NCI-H748 (cell line): ENCODE data around the gene SPAG9.

ENCODE experiments used
- DNase-seq: peaks from one replicate; lab custom pipeline; 2025; ENCODE audit not compliant: unreplicated experiment; lab: John Stamatoyannopoulos, UW

SPAG9 gene

GRCh38 chr17:50993544-50993943, 127.1 kb downstream of the SPAG9 start:
- DNase-seq = no peak

DNA sequence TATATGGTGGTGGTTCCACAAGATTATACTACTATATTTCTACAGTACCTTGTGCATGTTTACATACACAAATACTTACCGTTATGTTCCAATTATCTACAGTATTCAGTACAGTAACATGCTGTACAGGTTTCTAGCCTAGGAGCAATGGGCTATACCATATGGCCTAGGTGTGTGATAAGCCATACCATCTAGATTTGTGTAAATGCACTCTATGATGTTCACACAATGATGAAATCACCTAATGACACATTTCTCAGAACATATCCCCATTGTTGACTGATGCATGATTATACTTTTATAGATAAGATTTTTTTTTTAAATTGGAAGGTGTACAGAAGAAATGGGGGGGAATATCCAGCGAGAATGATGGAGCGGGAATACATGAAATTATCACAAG, 131.5 kb downstream of the SPAG9 start:
- DNase-seq = no peak

GRCh38 chr17:50988427-50988826, 132.2 kb downstream of the SPAG9 start:
- DNase-seq = no peak

DNA sequence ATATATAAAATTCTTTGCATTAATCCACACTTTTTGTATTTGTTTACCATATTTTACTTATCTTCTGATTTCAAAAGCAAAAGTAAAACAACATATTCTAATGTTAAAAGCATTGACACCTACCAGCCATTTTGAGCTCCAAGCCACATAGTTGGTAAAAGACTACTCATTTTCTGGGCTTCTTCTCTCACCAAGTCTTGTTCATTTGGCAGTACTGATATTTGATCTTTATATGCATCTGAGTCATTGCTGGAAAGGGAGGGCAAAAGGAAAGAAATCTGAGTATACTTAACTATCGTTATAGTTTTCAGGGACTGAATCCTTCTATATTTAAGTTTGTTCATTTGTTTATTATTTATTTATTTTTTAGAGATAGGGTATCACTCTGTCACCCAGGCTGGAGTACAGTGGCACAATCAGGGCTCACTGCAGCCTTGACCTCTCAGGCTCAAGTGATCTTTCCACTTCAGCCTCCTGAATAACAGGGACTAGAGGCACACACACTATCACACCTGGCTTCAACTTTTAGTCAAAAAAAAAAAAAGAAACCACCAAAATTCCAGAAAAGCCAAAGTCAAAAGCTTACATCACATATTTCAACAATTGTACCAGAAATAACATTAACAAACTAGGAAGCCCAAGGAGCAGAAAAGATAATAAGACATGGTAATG, 133.5 kb downstream of the SPAG9 start:
- DNase-seq = no peak

GRCh38 chr17:50981279-50981678, 139.4 kb downstream of the SPAG9 start:
- DNase-seq = no peak

DNA sequence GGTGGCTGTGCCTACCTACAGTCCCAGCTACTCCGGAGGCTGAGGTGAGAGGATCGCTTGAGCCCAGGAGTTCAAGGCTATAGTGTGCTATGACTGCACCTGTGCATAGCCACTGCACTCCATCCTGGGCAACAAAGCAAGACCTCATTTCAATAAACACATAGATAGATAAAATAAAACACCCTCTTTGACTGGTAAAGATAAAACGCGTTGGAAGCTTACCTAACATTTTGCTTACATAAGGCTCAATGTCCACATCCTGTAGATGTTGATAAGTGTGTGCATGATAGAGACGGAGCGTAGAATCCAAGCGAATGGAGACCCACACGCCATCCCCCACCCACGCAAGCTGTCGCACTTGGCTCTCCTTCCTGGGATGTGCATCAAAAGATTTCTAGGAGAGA, 141.1 kb downstream of the SPAG9 start:
- DNase-seq = no peak

- DNase-seq = no peak
These were observed 143.0 kb downstream of the SPAG9 start for GRCh38 chr17:50977487-50978159.

DNA sequence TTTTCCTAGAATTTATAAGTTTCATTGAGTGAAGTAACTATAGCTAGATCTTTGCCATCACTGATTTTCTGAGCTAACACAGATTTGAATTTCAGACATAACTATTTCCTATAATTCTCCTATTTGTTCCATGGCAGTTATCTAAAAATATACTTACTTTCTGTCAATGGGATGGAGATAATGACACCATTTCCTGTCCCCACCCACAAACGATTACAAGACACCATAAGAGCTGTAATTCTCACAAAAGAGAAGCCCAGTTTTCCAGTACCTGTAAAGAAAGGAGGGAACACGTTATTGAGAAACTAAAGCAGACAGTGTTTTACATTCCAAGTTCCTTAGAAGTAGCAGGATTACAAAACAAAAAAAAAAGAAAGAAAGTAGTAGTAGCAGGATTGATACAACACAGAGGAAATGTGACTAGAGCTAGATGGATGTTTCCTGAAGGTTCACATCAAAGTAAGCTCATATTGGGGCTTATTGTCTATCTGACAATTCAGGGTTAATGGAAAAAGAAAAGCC, 143.7 kb downstream of the SPAG9 start:
- DNase-seq = peak; percentile 25

DNA sequence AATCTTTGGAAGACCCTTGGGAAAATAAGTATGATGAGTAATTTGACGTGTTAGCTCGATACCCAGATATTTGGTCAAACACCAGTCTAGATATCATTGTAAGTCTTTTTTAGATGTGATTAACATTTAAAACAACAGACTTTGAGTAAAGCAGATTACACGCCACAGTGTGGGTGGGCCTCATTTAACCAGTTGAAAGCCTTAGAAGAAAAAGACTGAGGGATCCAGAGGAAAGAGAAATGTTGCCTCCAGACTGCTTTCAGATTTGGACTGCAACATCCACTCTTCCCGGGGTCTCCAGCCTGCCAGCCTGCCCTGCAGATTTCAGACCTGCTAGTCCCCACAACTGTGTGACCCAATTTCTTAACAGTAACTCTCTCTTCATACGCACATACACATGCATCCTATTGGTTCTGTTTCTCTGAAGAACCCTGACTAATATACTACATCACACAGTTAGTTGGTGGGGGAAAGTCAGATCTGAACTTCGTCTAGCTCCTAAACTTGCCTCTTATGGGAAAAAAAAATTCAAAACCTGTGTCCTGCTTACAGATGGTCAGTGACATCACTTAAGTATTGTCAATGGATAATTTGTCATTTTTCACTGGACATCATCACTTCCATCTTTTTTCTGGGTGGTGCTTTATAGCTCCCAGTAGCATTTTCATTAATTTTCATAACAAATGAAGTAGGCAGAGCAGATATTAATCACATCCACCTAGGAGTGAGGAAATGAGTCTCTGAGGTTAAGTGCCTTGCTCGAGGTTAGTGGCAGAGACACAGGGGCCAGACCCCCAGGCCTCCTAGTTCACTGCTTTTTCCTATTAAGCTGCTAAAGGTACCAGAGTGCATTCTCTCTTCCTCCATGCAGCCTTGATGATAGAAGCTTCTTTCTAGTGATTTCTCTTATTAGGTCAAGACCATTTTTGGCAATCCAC, 146.8 kb downstream of the SPAG9 start:
- no peak for DNase-seq

GRCh38 chr17:50972577-50972976, 148.1 kb downstream of the SPAG9 start:
- no peak for DNase-seq

DNA sequence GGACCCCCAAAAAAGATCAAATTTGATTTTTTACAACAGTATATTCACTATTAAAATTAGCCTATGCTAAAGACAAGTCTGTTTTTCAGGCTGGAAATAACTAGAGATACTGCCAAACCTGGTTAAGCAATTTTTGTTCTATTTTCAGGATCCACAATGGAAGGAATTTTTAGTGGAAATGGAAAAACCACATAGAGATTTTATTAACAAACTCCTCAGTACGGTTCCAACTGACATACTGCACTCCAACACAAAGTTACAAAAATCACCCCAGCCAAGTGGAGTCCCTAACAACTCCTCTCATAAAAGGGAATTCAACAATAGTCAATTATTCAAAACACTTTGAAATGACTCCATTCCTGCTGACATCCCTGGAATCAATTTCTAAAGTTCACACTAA, 152.9 kb downstream of the SPAG9 start:
- no peak for DNase-seq

GRCh38 chr17:50966163-50966666, 154.5 kb downstream of the SPAG9 start:
- DNase-seq = no peak

- DNase-seq = no peak
These were observed 157.5 kb downstream of the SPAG9 start for GRCh38 chr17:50963139-50963538.

DNA sequence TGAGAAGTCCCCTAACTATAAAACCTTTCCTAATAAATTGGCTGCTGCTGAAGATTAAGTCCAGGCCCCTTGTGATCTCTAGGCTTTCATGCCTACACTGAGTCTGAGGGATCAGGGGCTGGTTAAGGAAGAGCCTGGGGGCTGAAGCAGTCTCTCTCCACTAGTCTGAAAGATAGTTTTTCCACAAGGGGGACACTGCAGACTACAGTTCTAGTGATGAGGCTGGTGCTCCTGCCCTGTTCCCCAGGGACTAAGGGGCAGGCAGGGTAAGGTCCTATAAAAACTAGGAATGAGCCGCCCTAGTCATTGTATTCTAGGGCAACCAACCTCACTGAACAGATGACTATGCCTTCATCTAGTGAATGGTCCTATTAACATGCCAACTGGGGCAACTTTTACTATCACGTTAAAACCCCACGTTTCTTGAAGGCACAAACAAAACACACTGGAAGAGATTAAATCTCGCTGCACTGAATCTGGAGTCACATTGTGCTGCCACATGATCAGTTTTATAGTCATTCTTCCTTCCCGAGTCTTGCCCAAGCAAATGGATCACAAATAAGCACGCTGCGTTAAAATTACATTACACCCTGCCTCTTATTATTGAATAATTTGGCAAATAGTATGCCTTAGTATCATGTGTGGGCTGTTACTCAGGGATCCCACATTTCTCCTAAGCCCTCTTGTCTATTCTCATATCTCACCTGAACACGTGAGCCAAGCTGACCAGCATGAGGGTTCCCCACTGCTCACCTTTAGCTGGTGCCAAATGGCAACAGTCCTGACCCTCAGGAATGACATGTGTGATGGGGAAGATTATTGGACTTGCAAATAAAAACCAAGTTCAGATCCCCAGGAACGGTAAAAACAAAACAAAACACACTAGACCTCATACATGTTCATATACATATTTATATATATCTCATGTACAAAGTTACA, 159.1 kb downstream of the SPAG9 start:
- DNase-seq = no peak

GRCh38 chr17:50959341-50959740, 161.3 kb downstream of the SPAG9 start:
- no peak for DNase-seq

DNA sequence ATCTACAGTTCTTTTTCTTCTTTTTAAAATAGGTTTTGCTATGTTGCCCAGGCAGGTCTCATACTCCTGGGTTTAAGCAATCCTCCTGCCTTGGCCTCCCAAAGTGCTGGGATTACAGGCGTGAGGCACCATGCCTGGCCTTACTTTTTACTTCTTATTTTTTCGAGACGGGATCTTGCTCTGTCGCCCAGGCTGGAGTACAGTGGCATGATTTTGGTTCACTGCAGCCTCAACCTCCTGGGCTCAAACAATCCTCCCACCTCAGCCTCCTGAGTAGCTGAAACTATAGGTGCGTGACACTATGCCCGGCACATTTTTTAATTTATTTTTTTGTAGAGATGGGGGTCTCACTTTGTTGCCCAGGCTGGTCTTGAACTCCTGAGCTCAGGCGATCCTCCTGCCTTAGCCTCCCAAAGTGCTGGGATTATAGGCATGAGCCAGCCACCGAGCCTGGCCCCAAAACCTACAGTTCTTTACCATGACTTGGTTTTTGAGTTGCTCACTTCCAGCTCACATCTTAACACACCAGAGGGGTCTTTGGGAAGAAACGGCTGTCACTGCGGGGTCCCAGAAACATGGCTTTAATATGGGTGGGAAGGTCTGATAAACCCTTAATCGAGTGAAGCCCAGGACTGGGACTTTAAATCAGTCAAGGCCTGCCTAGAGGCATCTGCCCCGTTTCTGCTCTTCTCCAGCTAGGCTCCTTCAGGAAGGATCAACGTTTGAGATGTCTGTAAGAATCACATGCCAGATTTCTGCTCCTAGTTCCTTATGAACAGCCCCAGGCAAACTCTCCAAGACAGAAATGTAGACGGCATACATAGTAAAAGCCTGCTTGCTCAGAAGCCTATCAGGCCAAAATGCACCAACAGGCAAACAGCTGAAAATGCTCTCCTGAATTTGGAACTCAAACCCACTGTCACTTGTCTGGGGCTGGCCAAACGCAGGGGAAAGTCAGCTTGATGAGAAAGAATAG, 162.8 kb downstream of the SPAG9 start:
- DNase-seq = no peak

DNA sequence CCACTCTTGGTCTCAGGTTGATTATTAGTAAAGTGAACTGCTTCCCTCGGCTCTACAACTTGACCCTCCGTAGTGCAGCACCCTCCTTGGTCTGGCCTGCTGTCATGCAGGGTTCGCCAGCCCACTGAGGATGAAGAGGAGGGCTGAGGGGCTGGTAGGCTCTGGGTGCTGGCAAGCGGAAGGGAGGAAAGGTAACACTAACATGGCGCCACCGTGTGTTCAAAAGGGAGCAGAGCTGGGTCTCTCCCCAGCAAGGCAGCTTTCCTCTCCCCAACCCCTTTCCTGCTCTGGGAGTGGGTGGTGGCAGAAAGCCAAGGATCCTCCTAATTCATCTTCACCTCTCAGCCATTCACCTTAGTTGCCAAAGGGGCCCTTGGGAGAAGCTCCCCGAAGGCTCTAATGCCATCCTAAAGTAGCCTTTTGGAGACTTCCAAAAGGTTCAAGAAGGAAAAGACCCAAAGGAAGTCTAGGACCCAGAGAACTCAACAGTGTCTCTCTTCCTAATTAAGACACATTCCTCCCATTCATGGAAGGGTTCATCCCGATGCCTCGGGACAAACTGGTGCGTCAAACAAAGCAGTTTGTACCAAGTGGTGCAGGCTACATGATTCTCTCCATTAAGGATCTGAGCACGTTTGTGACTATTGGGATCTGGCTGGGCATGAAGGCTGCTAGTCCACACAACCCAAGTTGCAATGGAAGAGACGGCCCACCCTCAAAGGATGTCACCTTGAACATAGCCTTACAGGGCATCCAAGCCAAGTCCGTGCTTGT, 163.7 kb downstream of the SPAG9 start:
- DNase-seq = peak; percentile 72

- no peak for DNase-seq
These were observed 164.3 kb downstream of the SPAG9 start for GRCh38 chr17:50956409-50956749.
